Subcutaneous abdominal adipose tissue (tissue), 5 donors: Measurements from ENCODE around the gene DOCK1.

ENCODE experiments used
- H3K27ac ChIP-seq: one replicate; pipeline ENCODE4 v1.7.0; 2013; ENCODE audit warnings: low read depth, mild to moderate bottlenecking, inconsistent platforms, low read length, moderate library complexity
- H3K27me3 ChIP-seq, 5 donors: one replicate each; pipeline ENCODE4 v1.7.0; 2013; ENCODE audit warnings: low read length in 5 of 5, inconsistent platforms in 1 of 5; ENCODE audit not compliant: control insufficient read depth in 5 of 5, insufficient read depth in 4 of 5
- H3K36me3 ChIP-seq, 5 donors: one replicate each; pipeline ENCODE4 v1.7.0; 2013; ENCODE audit warnings: low read length in 5 of 5; ENCODE audit not compliant: control insufficient read depth in 5 of 5, insufficient read depth in 5 of 5
- H3K4me1 ChIP-seq, 5 donors: one replicate each; pipeline ENCODE4 v1.7.0; 2013; ENCODE audit warnings: low read length in 5 of 5, mild to moderate bottlenecking in 3 of 5, moderate library complexity in 1 of 5; ENCODE audit not compliant: control insufficient read depth in 5 of 5, insufficient read depth in 5 of 5
- H3K4me3 ChIP-seq, 5 donors: one replicate each; pipeline ENCODE4 v1.7.0; 2013; ENCODE audit warnings: low read length in 5 of 5, low read depth in 1 of 5
- H3K9ac ChIP-seq, 5 donors: one replicate each; pipeline ENCODE4 v1.7.0; 2013; ENCODE audit warnings: low read length in 5 of 5, mild to moderate bottlenecking in 4 of 5, moderate library complexity in 3 of 5
- H3K9me3 ChIP-seq, 5 donors: one replicate each; pipeline ENCODE4 v1.7.0; 2013; ENCODE audit warnings: low read length in 5 of 5; ENCODE audit not compliant: control insufficient read depth in 5 of 5
- donor health status: healthy.
- donor health status: healthy.
- donor health status: healthy.
- donor health status: healthy.
- donor health status: healthy.

The DOCK1 gene

DNA sequence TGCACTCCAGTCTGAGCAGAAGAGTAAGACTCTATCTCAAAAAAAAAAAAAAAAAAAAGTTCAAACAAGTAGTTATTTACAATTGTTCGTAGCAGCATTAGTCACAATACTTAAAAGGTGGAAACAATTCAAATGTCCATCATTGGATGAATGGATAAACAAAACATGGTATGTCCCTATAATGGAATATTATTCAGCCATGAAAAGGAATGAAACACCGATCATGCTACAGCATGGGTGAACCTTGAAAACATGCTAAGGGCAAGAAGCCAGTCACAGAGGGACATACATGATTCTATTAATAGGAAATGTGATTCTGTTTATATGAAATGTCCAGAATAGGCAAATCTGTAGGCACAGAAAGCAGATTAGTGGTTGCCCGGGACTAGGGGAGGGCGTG is 15.9 kb downstream of the DOCK1 start:
- Histone ChIP-seq H3K9ac (no peak overlapping the region), H3K4me3 (no peak overlapping the region), H3K27me3 (no peaks in the 10 kb centered on the region), H3K27ac (no peak overlapping the region), H3K9me3 (no peaks in the 10 kb centered on the region), H3K36me3 (peaks cover 0 to 5% (median 2%) of the 10 kb centered on the region in 5 donors), H3K4me1 (peaks cover 10 to 42% (median 28%) of the 10 kb centered on the region in 5 donors)

DNA sequence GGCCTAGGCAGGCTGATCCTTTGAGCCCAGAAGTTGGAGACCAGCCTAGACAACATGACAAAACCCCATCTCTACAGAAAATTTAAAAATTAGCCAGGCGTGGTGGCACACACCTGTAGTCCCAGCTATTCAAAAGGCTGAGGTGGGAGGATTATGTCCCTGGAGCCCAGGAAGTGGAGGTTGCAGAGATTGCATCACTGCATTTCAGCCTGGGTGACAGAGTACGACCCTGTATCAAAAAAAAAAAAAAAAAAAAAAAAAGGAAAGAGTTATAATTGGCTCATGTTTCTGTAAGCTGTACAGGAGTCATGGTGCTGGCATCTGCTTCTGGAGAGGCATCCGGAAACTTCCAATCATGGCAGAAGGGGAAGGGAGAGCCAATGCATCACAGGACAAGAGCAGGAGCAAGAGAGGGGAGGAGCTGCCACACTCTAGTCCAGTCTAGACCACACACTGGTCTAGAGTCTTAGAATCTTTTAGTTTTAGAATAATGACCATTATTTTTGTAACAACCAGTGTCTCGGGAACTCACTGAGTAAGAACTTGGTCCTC is 16.8 kb downstream of the DOCK1 start:
- H3K27me3 ChIP-seq, result no peaks in the 10 kb centered on the region
- H3K9ac ChIP-seq, result no peak overlapping the region
- no peak overlapping the region for H3K27ac ChIP-seq
- peaks cover 0 to 5% (median 3%) of the 10 kb centered on the region in 5 donors for H3K36me3 ChIP-seq
- peaks cover 10 to 40% (median 26%) of the 10 kb centered on the region in 5 donors for H3K4me1 ChIP-seq
- H3K9me3 ChIP-seq, result no peaks in the 10 kb centered on the region
- H3K4me3 ChIP-seq, result no peak overlapping the region

DNA sequence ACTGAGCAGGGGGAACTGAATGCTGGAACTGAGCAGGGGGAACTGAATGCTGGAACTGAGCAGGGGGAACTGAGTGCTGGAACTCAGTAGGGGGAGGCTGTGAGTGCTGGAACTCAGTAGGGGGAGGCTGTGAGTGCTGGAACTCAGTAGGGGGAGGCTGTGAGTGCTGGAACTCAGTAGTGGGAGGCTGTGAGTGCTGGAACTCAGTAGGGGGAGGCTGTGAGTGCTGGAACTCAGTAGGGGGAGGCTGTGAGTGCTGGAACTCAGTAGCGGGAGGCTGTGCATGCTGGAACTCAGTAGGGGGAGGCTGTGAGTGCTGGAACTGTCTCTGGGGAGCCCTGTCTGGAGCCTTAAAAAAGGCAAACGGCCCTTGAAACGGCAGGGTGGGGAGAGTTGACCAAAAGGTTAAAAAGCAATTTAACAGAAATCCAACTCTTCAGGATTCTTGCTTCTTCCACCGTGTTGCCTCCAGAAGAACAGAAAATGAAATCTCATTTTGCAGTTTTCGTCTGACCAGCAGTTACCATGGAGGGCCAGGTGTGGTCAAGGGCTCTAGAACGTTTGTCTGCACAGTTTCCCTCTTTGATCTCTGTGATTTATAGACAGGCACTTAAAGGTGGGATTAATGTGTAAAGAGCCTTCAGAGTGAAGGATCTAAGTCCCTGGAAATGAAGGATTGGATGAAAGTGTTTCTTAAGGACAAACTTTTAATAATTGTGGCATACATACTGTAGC is 19.1 kb downstream of the DOCK1 start:
- Histone ChIP-seq H3K27ac (no peak overlapping the region), H3K4me3 (no peak overlapping the region), H3K9me3 (no peaks in the 10 kb centered on the region), H3K9ac (no peak overlapping the region), H3K27me3 (no peaks in the 10 kb centered on the region), H3K36me3 (peaks cover 0 to 13% (median 12%) of the 10 kb centered on the region in 5 donors), H3K4me1 (peaks cover 3 to 28% (median 10%) of the 10 kb centered on the region in 5 donors)

DNA sequence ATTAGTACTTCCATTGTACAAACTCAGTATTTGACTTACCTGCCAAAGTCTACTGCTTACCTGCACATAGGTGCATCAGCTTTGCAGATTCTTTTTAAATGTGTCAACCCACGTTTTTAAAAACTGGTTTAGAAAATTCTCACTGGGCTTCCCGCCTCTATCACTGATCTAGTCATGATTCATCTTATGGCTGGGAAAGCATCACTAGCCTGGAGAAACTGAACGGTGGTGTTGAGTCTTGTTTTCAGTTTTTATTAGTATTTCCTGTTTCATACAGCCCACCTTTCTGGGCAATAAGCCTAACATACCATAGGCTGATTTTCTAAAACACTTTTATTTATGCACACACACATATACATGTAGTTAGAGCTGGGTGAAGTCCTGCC is 19.7 kb downstream of the DOCK1 start:
- Histone ChIP-seq H3K4me3 (no peak overlapping the region), H3K27ac (no peak overlapping the region), H3K9me3 (no peaks in the 10 kb centered on the region), H3K4me1 (peaks cover 0 to 22% (median 10%) of the 10 kb centered on the region in 5 donors), H3K27me3 (no peaks in the 10 kb centered on the region), H3K36me3 (peaks cover 0 to 12% (median 11%) of the 10 kb centered on the region in 5 donors), H3K9ac (no peak overlapping the region)

DNA sequence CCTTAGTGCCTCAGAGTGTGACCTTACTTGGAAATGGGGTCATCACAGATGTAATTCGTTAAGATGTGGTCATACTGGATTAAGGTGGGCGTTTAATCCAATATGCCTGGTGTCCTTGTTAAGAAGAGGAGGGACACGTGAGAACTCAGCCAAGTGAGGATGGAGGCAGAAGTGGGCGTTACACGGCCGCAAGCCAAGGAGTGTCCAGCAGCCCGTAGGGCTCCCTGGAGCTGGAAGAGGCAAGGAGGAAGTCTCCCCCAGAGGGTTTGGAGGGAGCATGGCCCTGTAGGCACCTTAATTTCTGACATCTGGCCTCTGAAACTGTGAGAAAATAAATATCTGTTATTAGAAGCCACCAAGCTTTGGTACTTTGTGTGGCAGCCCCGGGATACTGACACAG is 21.3 kb downstream of the DOCK1 start:
- Histone ChIP-seq H3K36me3 (peaks cover 0 to 12% (median 10%) of the 10 kb centered on the region in 5 donors), H3K27me3 (no peaks in the 10 kb centered on the region), H3K9me3 (no peaks in the 10 kb centered on the region), H3K4me1 (peaks cover 4 to 31% (median 24%) of the 10 kb centered on the region in 5 donors), H3K27ac (no peak overlapping the region), H3K4me3 (no peak overlapping the region), H3K9ac (no peak overlapping the region)

DNA sequence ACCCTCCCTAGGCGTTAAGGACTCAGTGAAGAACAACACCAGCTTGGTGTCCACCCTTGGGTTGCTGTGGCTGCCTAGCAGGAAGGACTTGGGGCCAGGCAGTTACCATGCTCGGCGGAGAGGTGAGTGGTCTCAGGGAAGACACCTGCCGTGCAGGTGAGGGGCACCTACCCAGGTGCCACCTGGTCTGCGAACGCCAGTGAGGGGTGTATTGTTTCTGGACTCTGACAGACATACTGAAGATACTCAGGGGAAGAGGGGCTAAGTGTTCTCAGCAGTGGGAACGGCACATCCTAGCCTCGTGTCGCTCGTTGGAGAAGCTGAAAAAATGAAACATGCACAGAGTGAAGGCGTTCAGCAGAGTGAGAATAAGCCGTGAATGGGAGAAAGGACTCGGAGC is 22.6 kb downstream of the DOCK1 start:
- no peaks in the 10 kb centered on the region for H3K27me3 ChIP-seq
- H3K9ac ChIP-seq, result no peak overlapping the region
- H3K27ac ChIP-seq, result no peak overlapping the region
- H3K4me1 ChIP-seq, result peaks cover 4 to 38% (median 29%) of the 10 kb centered on the region in 5 donors
- peaks cover 0 to 12% (median 10%) of the 10 kb centered on the region in 5 donors for H3K36me3 ChIP-seq
- H3K9me3 ChIP-seq, result no peaks in the 10 kb centered on the region
- no peak overlapping the region for H3K4me3 ChIP-seq

DNA sequence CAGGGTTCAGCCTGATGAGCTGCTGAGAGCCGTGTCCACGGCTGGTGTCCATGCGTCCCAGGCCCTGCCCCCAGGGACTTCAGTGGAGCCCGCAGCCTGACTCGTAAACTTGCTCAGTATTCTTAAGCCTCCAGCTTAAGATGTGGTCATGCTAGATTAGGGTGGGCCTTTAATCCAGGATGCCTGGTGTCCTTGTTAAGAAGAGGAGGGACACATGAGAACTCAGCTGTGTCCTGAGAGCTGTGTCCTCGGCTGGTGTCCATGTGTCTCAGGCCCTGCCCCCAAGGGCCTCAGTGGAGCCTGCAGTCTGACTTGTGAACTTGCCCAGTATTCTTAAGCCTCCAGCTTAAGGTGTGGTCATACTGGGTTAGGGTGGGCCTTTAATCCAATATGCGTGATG is 23.0 kb downstream of the DOCK1 start:
- Histone ChIP-seq H3K9me3 (no peaks in the 10 kb centered on the region), H3K36me3 (peaks cover 0 to 12% (median 10%) of the 10 kb centered on the region in 5 donors), H3K4me3 (no peak overlapping the region), H3K27me3 (no peaks in the 10 kb centered on the region), H3K9ac (no peak overlapping the region), H3K27ac (no peak overlapping the region), H3K4me1 (peaks cover 4 to 42% (median 29%) of the 10 kb centered on the region in 5 donors)

DNA sequence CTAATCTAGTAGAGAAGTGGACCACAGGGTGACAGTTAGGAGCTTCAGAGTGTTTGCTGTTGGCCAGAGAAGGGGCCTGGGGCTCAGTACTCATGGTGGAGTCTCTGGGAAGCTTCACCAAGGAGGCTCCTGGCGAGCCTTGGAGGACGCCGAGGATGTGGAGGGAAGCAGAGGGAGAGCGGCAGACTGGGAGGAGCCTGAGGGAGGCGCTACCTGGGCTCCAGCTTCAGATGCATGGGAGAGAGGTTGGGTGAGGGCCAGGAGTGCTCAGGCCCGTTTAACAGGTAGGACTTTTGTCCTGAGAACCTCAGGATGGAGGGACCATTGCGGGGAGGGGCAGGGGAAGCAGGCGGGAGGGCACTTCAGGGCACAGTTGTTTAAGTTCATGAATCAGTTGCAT is 24.2 kb downstream of the DOCK1 start:
- H3K4me1 ChIP-seq, result peaks cover 4 to 40% (median 29%) of the 10 kb centered on the region in 5 donors
- no peak overlapping the region for H3K27ac ChIP-seq
- peaks cover 0 to 12% (median 10%) of the 10 kb centered on the region in 5 donors for H3K36me3 ChIP-seq
- H3K4me3 ChIP-seq, result no peak overlapping the region
- no peak overlapping the region for H3K9ac ChIP-seq
- no peaks in the 10 kb centered on the region for H3K27me3 ChIP-seq
- no peaks in the 10 kb centered on the region for H3K9me3 ChIP-seq

DNA sequence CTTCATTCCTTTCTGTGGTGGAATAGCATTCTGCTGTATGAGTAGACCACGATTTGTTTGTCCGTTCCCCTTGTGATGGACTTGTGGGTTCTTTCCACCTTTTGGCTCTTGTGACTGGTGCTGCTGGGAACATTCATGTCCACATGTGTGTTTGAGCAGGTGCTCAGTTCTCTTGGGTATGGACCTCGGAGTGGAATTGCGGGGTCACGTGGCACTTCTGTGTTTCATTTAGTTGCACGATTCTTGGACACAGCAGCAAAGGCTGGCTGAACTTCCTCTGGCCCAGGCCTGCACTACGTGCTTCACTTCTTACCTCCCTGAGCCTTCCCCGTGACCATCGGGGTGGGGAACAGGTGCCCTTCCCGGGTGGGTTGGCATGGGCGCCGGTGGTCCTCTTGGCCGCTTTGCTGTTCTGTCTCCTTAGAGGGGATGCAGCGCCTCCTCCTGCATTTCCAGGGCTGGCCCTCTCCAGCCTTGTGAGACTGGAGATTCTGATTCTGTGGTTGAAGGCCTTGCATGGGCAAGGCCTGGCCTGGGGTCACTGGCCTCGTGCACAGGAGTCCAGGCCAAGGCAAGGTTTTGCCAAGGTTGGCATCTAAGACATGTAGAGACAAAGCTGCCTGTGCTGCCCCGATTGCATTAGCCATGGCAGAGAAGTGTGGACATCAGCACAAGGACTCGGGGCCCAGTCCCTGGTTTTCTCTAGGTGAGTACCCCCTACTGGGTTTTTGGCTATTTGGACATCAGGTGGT is 25.1 kb downstream of the DOCK1 start:
- H3K27me3 ChIP-seq, result no peaks in the 10 kb centered on the region
- H3K4me3 ChIP-seq, result no peak overlapping the region
- no peaks in the 10 kb centered on the region for H3K9me3 ChIP-seq
- no peak overlapping the region for H3K27ac ChIP-seq
- no peak overlapping the region for H3K9ac ChIP-seq
- peaks cover 4 to 41% (median 28%) of the 10 kb centered on the region in 5 donors for H3K4me1 ChIP-seq
- H3K36me3 ChIP-seq, result peaks cover 0 to 12% (median 10%) of the 10 kb centered on the region in 5 donors
